OCI-LY3 (cell line): ENCODE data around the gene KCNIP4.

Experiments used
- H2AFZ ChIP-seq: fragments of 200-600, 300-600 bp; shearing (Covaris generic); 2 replicates; pipeline ENCODE4 v1.6.0; 2014; ENCODE audit warnings: antibody characterized with exemption, low read depth, low read length
- H3K27ac ChIP-seq: fragments of 200-600, 300-600 bp; sonication (generic); 2 replicates; pipeline ENCODE4 v1.5.1; 2014; ENCODE audit warnings: mild to moderate bottlenecking, low read length, moderate library complexity, mixed read lengths
- H3K27me3 ChIP-seq: fragments of 200-600, 300-600 bp; sonication (generic); 2 replicates; pipeline ENCODE4 v1.6.1; 2014; ENCODE audit warnings: low read depth, low read length, mixed read lengths
- H3K36me3 ChIP-seq: fragments of 200-600, 300-600 bp; sonication (generic); replicated peaks from 2 replicates; pipeline ENCODE3; 2014; ENCODE audit warnings: low read depth, low read length, mixed read lengths
- H3K4me1 ChIP-seq: fragments of 300-600, 200-600 bp; sonication (generic); 2 replicates; pipeline ENCODE4 v1.6.1; 2014; ENCODE audit warnings: low read length, mixed read lengths
- H3K4me2 ChIP-seq: fragments of 200-600, 300-600 bp; sonication (generic); 2 replicates; pipeline ENCODE4 v1.6.1; 2014; ENCODE audit warnings: low read length, mixed read lengths
- H3K4me3 ChIP-seq: fragments of 300-600, 200-600 bp; sonication (generic); 2 replicates; pipeline ENCODE4 v1.5.1; 2014; ENCODE audit warnings: antibody characterized with exemption, mild to moderate bottlenecking, low read length, moderate library complexity
- H3K79me2 ChIP-seq: fragments of 300-600, 200-600 bp; shearing (Covaris generic); 2 replicates; pipeline ENCODE4 v1.6.1; 2014; ENCODE audit warnings: mild to moderate bottlenecking, low read length, mixed read lengths
- H3K9ac ChIP-seq: fragments of 300-600, 200-600 bp; shearing (Covaris generic); 2 replicates; pipeline ENCODE4 v1.6.0; 2014; ENCODE audit warnings: mild to moderate bottlenecking, low read length, moderate library complexity
- H3K9me3 ChIP-seq: fragments of 200-600, 300-600 bp; shearing (Covaris generic); 2 replicates; pipeline ENCODE4 v1.6.1; 2014; ENCODE audit warnings: low read length, mixed read lengths; ENCODE audit not compliant: insufficient read depth
- H4K20me1 ChIP-seq: fragments of 200-600, 300-600 bp; sonication (generic); 2 replicates; pipeline ENCODE4 v1.6.1; 2016; ENCODE audit warnings: low read length, mixed read lengths; ENCODE audit not compliant: insufficient read depth
- CTCF ChIP-seq: fragments of 200-600, 300-600 bp; sonication (generic); IDR thresholded peaks from 2 replicates; pipeline ENCODE4 v1.5.1; 2014; ENCODE audit warnings: antibody characterized with exemption, low read length, low read depth
- EZH2phosphoT487 ChIP-seq: fragments of 200-600 bp; shearing (Covaris generic); IDR thresholded peaks from 2 replicates; pipeline ENCODE4 v1.6.1; 2018; ENCODE audit warnings: antibody characterized with exemption, mixed run types, low read depth

KCNIP4 gene

GRCh38 chr4:20682853-20683252 lies 1265.7 kb downstream of the KCNIP4 start:
- no peak overlapping the region for H3K4me3 ChIP-seq
- TF ChIP-seq EZH2phosphoT487 (no peak), CTCF (no peak)
- H3K4me2 ChIP-seq = no peak overlapping the region
- no peaks in the 10 kb centered on the region for H3K9me3 ChIP-seq
- H2AFZ ChIP-seq = no peak overlapping the region
- no peak overlapping the region for H3K9ac ChIP-seq
- no peaks in the 10 kb centered on the region for H4K20me1 ChIP-seq
- no peak overlapping the region for H3K27ac ChIP-seq
- H3K4me1 ChIP-seq = no peaks in the 10 kb centered on the region
- H3K27me3 ChIP-seq = peaks cover 12% of the 10 kb centered on the region; the same call in 1 of the 2 replicates
- H3K36me3 ChIP-seq = no peaks in the 10 kb centered on the region
- no peaks in the 10 kb centered on the region for H3K79me2 ChIP-seq

GRCh38 chr4:20681271-20681670 lies 1267.3 kb downstream of the KCNIP4 start:
- H3K9me3 ChIP-seq = no peaks in the 10 kb centered on the region
- peaks cover 9% of the 10 kb centered on the region; the same call in 1 of the 2 replicates for H3K27me3 ChIP-seq
- H3K4me1 ChIP-seq = no peaks in the 10 kb centered on the region
- no peak overlapping the region for H2AFZ ChIP-seq
- H3K36me3 ChIP-seq = no peaks in the 10 kb centered on the region
- no peak overlapping the region for H3K9ac ChIP-seq
- H3K79me2 ChIP-seq = no peaks in the 10 kb centered on the region
- no peak overlapping the region for H3K27ac ChIP-seq
- H4K20me1 ChIP-seq = no peaks in the 10 kb centered on the region
- H3K4me2 ChIP-seq = no peak overlapping the region
- H3K4me3 ChIP-seq = no peak overlapping the region
- TF ChIP-seq EZH2phosphoT487 (no peak), CTCF (no peak)

- Histone ChIP-seq H3K27ac (no peak overlapping the region), H3K9me3 (no peaks in the 10 kb centered on the region), H2AFZ (no peak overlapping the region), H3K9ac (no peak overlapping the region), H3K27me3 (peaks cover 9% of the 10 kb centered on the region; the same call in 1 of the 2 replicates), H3K79me2 (no peaks in the 10 kb centered on the region), H3K4me3 (no peak overlapping the region), H3K4me2 (no peak overlapping the region), H3K36me3 (no peaks in the 10 kb centered on the region), H4K20me1 (no peaks in the 10 kb centered on the region), H3K4me1 (no peaks in the 10 kb centered on the region)
- TF ChIP-seq EZH2phosphoT487 = no peak
- TF ChIP-seq CTCF = no peak
Observed at GRCh38 chr4:20680736-20681135, 1267.8 kb downstream of the KCNIP4 start.

GRCh38 chr4:20679951-20680350 lies 1268.6 kb downstream of the KCNIP4 start:
- H3K79me2 ChIP-seq = no peaks in the 10 kb centered on the region
- no peaks in the 10 kb centered on the region for H3K9me3 ChIP-seq
- peaks cover 9% of the 10 kb centered on the region; the same call in 1 of the 2 replicates for H3K27me3 ChIP-seq
- no peaks in the 10 kb centered on the region for H4K20me1 ChIP-seq
- TF ChIP-seq EZH2phosphoT487 (no peak), CTCF (no peak)
- no peak overlapping the region for H3K27ac ChIP-seq
- no peaks in the 10 kb centered on the region for H3K4me1 ChIP-seq
- H3K9ac ChIP-seq = no peak overlapping the region
- H3K4me3 ChIP-seq = no peak overlapping the region
- H3K4me2 ChIP-seq = no peak overlapping the region
- no peak overlapping the region for H2AFZ ChIP-seq
- no peaks in the 10 kb centered on the region for H3K36me3 ChIP-seq
